ENCODE measurements around the gene RAD17.
"Not testable (repeated sequence)": the region's sequence is repeated elsewhere in the genome, so short reads cannot be mapped to it uniquely, and the experiment has no call there.

The RAD17 gene

GRCh38 chr5:69451941-69452647 is 82.5 kb downstream of the RAD17 start:
- Histone ChIP-seq H3K4me1 (no peaks in the 10 kb centered on the region), H3K36me3 (ENCODE audit: control insufficient read depth, insufficient read depth, low read length) (no peaks in the 10 kb centered on the region), H3K4me2 (ENCODE audit: low read length) (no peak overlapping the region), H2AFZ (no peak overlapping the region), H3K79me2 (no peaks in the 10 kb centered on the region), H3K4me3 (ENCODE audit: low read depth, low read length) (no peak overlapping the region), H3K9ac (no peak overlapping the region), H3K9me3 (ENCODE audit: control insufficient read depth, low read length) (no peaks in the 10 kb centered on the region), H3K27ac (no peak overlapping the region), H3K27me3 (ENCODE audit: control insufficient read depth, insufficient read depth, low read length) (no peaks in the 10 kb centered on the region)
- no peak for TF ChIP-seq CTCF (IDR thresholded peaks at IDR 0.05)

GRCh38 chr5:69453487-69453886 is 83.9 kb downstream of the RAD17 start:
- H3K27me3 ChIP-seq (ENCODE audit: control insufficient read depth, insufficient read depth, low read length); H3K27ac ChIP-seq; H3K4me3 ChIP-seq (ENCODE audit: low read depth, low read length); H3K4me1 ChIP-seq; H3K9me3 ChIP-seq (ENCODE audit: control insufficient read depth, low read length); H3K4me2 ChIP-seq (ENCODE audit: low read length); H3K36me3 ChIP-seq (ENCODE audit: control insufficient read depth, insufficient read depth, low read length); H3K79me2 ChIP-seq; H2AFZ ChIP-seq; H3K9ac ChIP-seq: not testable (repeated sequence)

GRCh38 chr5:69454460-69455249 is 85.0 kb downstream of the RAD17 start:
- H3K36me3 ChIP-seq (ENCODE audit: control insufficient read depth, insufficient read depth, low read length): no peaks in the 10 kb centered on the region
- peak overlapping the region; percentile 38 for H2AFZ ChIP-seq
- H3K4me1 ChIP-seq: no peaks in the 10 kb centered on the region
- no peak overlapping the region for H3K27ac ChIP-seq
- H3K9ac ChIP-seq: no peak overlapping the region
- no peaks in the 10 kb centered on the region for H3K79me2 ChIP-seq
- H3K4me2 ChIP-seq (ENCODE audit: low read length): no peak overlapping the region
- no peaks in the 10 kb centered on the region for H3K9me3 ChIP-seq (ENCODE audit: control insufficient read depth, low read length)
- TF ChIP-seq CTCF (IDR thresholded peaks at IDR 0.05): no peak
- H3K27me3 ChIP-seq (ENCODE audit: control insufficient read depth, insufficient read depth, low read length): no peaks in the 10 kb centered on the region
- H3K4me3 ChIP-seq (ENCODE audit: low read depth, low read length): no peak overlapping the region

GRCh38 chr5:69455428-69455988 is 85.9 kb downstream of the RAD17 start:
- H3K27me3 ChIP-seq (ENCODE audit: control insufficient read depth, insufficient read depth, low read length); H3K9ac ChIP-seq; H3K27ac ChIP-seq; H3K79me2 ChIP-seq; H3K4me3 ChIP-seq (ENCODE audit: low read depth, low read length); H2AFZ ChIP-seq; H3K4me1 ChIP-seq; H3K9me3 ChIP-seq (ENCODE audit: control insufficient read depth, low read length); H3K36me3 ChIP-seq (ENCODE audit: control insufficient read depth, insufficient read depth, low read length); H3K4me2 ChIP-seq (ENCODE audit: low read length): not testable (repeated sequence)

- TF ChIP-seq CTCF (IDR thresholded peaks at IDR 0.05): no peak
- no peaks in the 10 kb centered on the region for H3K27me3 ChIP-seq (ENCODE audit: control insufficient read depth, insufficient read depth, low read length)
- H3K9me3 ChIP-seq (ENCODE audit: control insufficient read depth, low read length): no peaks in the 10 kb centered on the region
- H3K27ac ChIP-seq: no peak overlapping the region
- no peaks in the 10 kb centered on the region for H3K36me3 ChIP-seq (ENCODE audit: control insufficient read depth, insufficient read depth, low read length)
- H3K79me2 ChIP-seq: no peaks in the 10 kb centered on the region
- no peak overlapping the region for H3K4me2 ChIP-seq (ENCODE audit: low read length)
- no peak overlapping the region for H3K4me3 ChIP-seq (ENCODE audit: low read depth, low read length)
- H3K4me1 ChIP-seq: no peaks in the 10 kb centered on the region
- H2AFZ ChIP-seq: no peak overlapping the region
- H3K9ac ChIP-seq: no peak overlapping the region
These were observed 92.6 kb downstream of the RAD17 start for GRCh38 chr5:69462170-69462569.
